K562 (cell line): ENCODE data around the gene HCFC1R1.

ENCODE experiments used
- BACH1 ChIP-seq: fragments of 200-800 bp; sonication (Bioruptor generic); IDR thresholded peaks from 2 replicates; pipeline ENCODE4 v1.6.1; 2016; ENCODE audit warnings: missing genetic modification characterization, missing compliant biosample characterization
- EZH2 ChIP-seq: IDR thresholded peaks from 2 replicates; pipeline ENCODE4 v1.6.1; 2012; ENCODE audit warnings: low read depth, mild to moderate bottlenecking, inconsistent platforms, low read length, borderline replicate concordance
- FOS ChIP-seq: IDR thresholded peaks from 3 replicates; pipeline ENCODE4 v1.6.1; 2011; ENCODE audit not compliant: insufficient read length; ENCODE audit errors: extremely low read depth
- PCBP1 ChIP-seq: fragments of 200-400 bp; formaldehyde crosslinking; IDR thresholded peaks from 2 replicates; pipeline ENCODE4 v1.6.1; 2018; ENCODE audit warnings: mild to moderate bottlenecking, low read depth, low read length; ENCODE audit not compliant: poor library complexity, severe bottlenecking
- RFX5 ChIP-seq: IDR thresholded peaks from 2 replicates; pipeline ENCODE4 v1.6.1; 2011; ENCODE audit warnings: low read depth, mild to moderate bottlenecking, improper control_type of control experiment, low read length
- SAP30 ChIP-seq: fragments of 200-600 bp; sonication (generic); IDR thresholded peaks from 2 replicates; pipeline ENCODE4 v1.6.1; 2012; ENCODE audit warnings: borderline replicate concordance, low read depth, mild to moderate bottlenecking, moderate library complexity, low read length, control low read depth, inconsistent platforms; ENCODE audit not compliant: insufficient read depth, poor library complexity, severe bottlenecking
- ZNF174 ChIP-seq: fragments of 250-450 bp; sonication (Bioruptor Pico); IDR thresholded peaks from 2 replicates; pipeline ENCODE4 v1.4.0; 2020; ENCODE audit warnings: mild to moderate bottlenecking
- ZNF551 ChIP-seq: fragments of 250-450 bp; sonication (Bioruptor Pico); IDR thresholded peaks from 2 replicates; pipeline ENCODE4 v1.5.0; 2021; ENCODE audit warnings: mild to moderate bottlenecking, moderate library complexity
- TF ChIP-seq, protein P1 (sequence below): fragments of 250-450 bp; sonication (Bioruptor Pico); IDR thresholded peaks from 2 replicates; pipeline ENCODE4 v1.5.0; 2022; ENCODE audit warnings: mild to moderate bottlenecking
- TF ChIP-seq, protein P2 (sequence below): sonication (generic); formaldehyde crosslinking; IDR thresholded peaks from 2 replicates; pipeline ENCODE4 v1.8.1; 2023; ENCODE audit warnings: missing genetic modification reagents, mild to moderate bottlenecking, borderline replicate concordance
- TF ChIP-seq, protein P3 (sequence below): fragments of 250-450 bp; sonication (Bioruptor Pico); IDR thresholded peaks from 2 replicates; pipeline ENCODE4 v1.5.0; 2021
- TF ChIP-seq, protein P4 (sequence below): fragments of 450-650 bp; formaldehyde crosslinking; IDR thresholded peaks from 2 replicates; pipeline ENCODE4 v1.4.0; 2020; ENCODE audit warnings: mild to moderate bottlenecking, moderate library complexity
- TF ChIP-seq, protein P5 (sequence below): sonication (generic); formaldehyde crosslinking; IDR thresholded peaks from 2 replicates; pipeline ENCODE4 v1.8.1; 2023; ENCODE audit warnings: mild to moderate bottlenecking, missing genetic modification reagents, moderate library complexity

DNA sequence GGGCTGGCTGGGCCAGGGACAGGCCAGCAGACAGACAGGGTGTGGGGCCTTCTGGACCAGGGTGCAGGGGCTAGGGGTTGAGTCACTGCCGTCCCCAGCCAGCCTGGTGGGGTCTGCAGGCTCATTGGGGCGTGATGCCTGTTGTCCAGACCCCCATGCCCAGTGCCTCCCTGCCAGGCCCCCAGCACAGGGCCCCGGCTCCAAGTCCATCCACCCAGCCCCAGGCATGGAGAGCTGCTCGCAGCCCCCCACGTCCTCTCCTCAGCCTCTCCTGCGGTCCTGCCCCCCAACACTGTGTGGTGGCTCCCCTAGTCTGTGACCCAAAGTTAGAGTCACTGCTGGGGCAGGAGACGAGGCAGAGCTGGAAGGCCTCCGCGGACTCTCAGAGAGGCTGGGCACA is 36.5 kb downstream of the HCFC1R1 start:
- TF ChIP-seq, protein P1, sequence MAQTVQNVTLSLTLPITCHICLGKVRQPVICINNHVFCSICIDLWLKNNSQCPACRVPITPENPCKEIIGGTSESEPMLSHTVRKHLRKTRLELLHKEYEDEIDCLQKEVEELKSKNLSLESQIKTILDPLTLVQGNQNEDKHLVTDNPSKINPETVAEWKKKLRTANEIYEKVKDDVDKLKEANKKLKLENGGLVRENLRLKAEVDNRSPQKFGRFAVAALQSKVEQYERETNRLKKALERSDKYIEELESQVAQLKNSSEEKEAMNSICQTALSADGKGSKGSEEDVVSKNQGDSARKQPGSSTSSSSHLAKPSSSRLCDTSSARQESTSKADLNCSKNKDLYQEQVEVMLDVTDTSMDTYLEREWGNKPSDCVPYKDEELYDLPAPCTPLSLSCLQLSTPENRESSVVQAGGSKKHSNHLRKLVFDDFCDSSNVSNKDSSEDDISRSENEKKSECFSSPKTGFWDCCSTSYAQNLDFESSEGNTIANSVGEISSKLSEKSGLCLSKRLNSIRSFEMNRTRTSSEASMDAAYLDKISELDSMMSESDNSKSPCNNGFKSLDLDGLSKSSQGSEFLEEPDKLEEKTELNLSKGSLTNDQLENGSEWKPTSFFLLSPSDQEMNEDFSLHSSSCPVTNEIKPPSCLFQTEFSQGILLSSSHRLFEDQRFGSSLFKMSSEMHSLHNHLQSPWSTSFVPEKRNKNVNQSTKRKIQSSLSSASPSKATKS (CRISPR knock-in tag): no peak
- no peak for TF ChIP-seq BACH1
- TF ChIP-seq, protein P2, sequence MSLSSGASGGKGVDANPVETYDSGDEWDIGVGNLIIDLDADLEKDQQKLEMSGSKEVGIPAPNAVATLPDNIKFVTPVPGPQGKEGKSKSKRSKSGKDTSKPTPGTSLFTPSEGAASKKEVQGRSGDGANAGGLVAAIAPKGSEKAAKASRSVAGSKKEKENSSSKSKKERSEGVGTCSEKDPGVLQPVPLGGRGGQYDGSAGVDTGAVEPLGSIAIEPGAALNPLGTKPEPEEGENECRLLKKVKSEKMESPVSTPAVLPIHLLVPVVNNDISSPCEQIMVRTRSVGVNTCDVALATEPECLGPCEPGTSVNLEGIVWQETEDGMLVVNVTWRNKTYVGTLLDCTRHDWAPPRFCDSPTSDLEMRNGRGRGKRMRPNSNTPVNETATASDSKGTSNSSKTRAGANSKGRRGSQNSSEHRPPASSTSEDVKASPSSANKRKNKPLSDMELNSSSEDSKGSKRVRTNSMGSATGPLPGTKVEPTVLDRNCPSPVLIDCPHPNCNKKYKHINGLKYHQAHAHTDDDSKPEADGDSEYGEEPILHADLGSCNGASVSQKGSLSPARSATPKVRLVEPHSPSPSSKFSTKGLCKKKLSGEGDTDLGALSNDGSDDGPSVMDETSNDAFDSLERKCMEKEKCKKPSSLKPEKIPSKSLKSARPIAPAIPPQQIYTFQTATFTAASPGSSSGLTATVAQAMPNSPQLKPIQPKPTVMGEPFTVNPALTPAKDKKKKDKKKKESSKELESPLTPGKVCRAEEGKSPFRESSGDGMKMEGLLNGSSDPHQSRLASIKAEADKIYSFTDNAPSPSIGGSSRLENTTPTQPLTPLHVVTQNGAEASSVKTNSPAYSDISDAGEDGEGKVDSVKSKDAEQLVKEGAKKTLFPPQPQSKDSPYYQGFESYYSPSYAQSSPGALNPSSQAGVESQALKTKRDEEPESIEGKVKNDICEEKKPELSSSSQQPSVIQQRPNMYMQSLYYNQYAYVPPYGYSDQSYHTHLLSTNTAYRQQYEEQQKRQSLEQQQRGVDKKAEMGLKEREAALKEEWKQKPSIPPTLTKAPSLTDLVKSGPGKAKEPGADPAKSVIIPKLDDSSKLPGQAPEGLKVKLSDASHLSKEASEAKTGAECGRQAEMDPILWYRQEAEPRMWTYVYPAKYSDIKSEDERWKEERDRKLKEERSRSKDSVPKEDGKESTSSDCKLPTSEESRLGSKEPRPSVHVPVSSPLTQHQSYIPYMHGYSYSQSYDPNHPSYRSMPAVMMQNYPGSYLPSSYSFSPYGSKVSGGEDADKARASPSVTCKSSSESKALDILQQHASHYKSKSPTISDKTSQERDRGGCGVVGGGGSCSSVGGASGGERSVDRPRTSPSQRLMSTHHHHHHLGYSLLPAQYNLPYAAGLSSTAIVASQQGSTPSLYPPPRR: no peak
- no peak for TF ChIP-seq EZH2
- TF ChIP-seq PCBP1: no peak
- no peak for TF ChIP-seq FOS
- TF ChIP-seq SAP30: no peak
- TF ChIP-seq, protein P3, sequence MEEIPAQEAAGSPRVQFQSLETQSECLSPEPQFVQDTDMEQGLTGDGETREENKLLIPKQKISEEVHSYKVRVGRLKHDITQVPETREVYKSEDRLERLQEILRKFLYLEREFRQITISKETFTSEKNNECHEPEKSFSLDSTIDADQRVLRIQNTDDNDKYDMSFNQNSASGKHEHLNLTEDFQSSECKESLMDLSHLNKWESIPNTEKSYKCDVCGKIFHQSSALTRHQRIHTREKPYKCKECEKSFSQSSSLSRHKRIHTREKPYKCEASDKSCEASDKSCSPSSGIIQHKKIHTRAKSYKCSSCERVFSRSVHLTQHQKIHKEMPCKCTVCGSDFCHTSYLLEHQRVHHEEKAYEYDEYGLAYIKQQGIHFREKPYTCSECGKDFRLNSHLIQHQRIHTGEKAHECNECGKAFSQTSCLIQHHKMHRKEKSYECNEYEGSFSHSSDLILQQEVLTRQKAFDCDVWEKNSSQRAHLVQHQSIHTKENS (CRISPR knock-in tag): no peak
- no peak for TF ChIP-seq ZNF174 (CRISPR knock-in tag)
- no peak for TF ChIP-seq RFX5
- no peak for TF ChIP-seq ZNF551
- TF ChIP-seq, protein P4, sequence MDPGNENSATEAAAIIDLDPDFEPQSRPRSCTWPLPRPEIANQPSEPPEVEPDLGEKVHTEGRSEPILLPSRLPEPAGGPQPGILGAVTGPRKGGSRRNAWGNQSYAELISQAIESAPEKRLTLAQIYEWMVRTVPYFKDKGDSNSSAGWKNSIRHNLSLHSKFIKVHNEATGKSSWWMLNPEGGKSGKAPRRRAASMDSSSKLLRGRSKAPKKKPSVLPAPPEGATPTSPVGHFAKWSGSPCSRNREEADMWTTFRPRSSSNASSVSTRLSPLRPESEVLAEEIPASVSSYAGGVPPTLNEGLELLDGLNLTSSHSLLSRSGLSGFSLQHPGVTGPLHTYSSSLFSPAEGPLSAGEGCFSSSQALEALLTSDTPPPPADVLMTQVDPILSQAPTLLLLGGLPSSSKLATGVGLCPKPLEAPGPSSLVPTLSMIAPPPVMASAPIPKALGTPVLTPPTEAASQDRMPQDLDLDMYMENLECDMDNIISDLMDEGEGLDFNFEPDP (CRISPR knock-in tag): no peak
- TF ChIP-seq, protein P5, sequence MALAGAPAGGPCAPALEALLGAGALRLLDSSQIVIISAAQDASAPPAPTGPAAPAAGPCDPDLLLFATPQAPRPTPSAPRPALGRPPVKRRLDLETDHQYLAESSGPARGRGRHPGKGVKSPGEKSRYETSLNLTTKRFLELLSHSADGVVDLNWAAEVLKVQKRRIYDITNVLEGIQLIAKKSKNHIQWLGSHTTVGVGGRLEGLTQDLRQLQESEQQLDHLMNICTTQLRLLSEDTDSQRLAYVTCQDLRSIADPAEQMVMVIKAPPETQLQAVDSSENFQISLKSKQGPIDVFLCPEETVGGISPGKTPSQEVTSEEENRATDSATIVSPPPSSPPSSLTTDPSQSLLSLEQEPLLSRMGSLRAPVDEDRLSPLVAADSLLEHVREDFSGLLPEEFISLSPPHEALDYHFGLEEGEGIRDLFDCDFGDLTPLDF (CRISPR knock-in tag): no peak
